Mesothelial cell of epicardium (in vitro differentiated cells): Measurements from ENCODE around the gene MEGF8. TPM values are rescaled to one million over a fixed set of nuclear protein-coding genes. Genes with fewer than 3 reads are reported as not detected.
A peak's percentile ranks its signal among the peaks of the same experiment; 100 is the strongest.

ENCODE experiments used
- DNase-seq, 2 experiments: peaks; one replicate each; pipeline ENCODE4 v3.0.0; 2021; ENCODE audit warnings: low spot score in 2 of 2; ENCODE audit not compliant: unreplicated experiment in 2 of 2
- H3K27ac Mint-ChIP-seq: 2 replicates; pipeline ENCODE4 v1.8.0; 2021; ENCODE audit warnings: mixed read lengths
- H3K27me3 Mint-ChIP-seq: 2 replicates; pipeline ENCODE4 v1.8.0; 2021; ENCODE audit warnings: low read depth, mixed read lengths
- H3K36me3 Mint-ChIP-seq: 2 replicates; pipeline ENCODE4 v1.8.0; 2021; ENCODE audit warnings: mixed read lengths
- H3K4me1 Mint-ChIP-seq: 2 replicates; pipeline ENCODE4 v1.8.0; 2021; ENCODE audit warnings: mixed read lengths
- H3K4me3 Mint-ChIP-seq: 2 replicates; pipeline ENCODE4 v1.8.0; 2021; ENCODE audit warnings: mild to moderate bottlenecking, moderate library complexity, mixed read lengths
- H3K9me3 Mint-ChIP-seq: 2 replicates; pipeline ENCODE4 v1.8.0; 2021; ENCODE audit warnings: mixed read lengths
- CTCF ChIP-seq: fragments of 200-600 bp; sonication (generic); IDR thresholded peaks from one replicate; pipeline ENCODE4 v1.5.0; 2021; ENCODE audit warnings: antibody characterized with exemption; ENCODE audit not compliant: unreplicated experiment
- total RNA-seq: library from RNA; stranded (reverse); gene quantifications from 3 replicates; pipeline ENCODE4 v1.2.1, GENCODE V29; 2021

The MEGF8 gene
- total RNA-seq, 1 donor from 2014 or later = 58.9 TPM

- Mint-ChIP-seq H3K27ac (no peak overlapping the region), H3K4me1 (peaks cover 24% of the 10 kb centered on the region), H3K36me3 (no peaks in the 10 kb centered on the region), H3K9me3 (no peaks in the 10 kb centered on the region), H3K4me3 (no peak overlapping the region), H3K27me3 (peaks cover 31% of the 10 kb centered on the region)
- no peak for DNase-seq
- no peak for TF ChIP-seq CTCF
Observed at GRCh38 chr19:42394751-42395150, 69.3 kb downstream of the MEGF8 start.

GRCh38 chr19:42396381-42397262 is 71.2 kb downstream of the MEGF8 start:
- H3K36me3 Mint-ChIP-seq = no peaks in the 10 kb centered on the region
- no peak for TF ChIP-seq CTCF
- peaks cover 14% of the 10 kb centered on the region for H3K27me3 Mint-ChIP-seq
- peak; percentile 96 to 100 for DNase-seq
- H3K4me1 Mint-ChIP-seq = peaks cover 27% of the 10 kb centered on the region
- H3K4me3 Mint-ChIP-seq = peak overlapping the region; percentile 90
- H3K9me3 Mint-ChIP-seq = no peaks in the 10 kb centered on the region
- H3K27ac Mint-ChIP-seq = peak overlapping the region; percentile 98

GRCh38 chr19:42397263-42398166 is 72.1 kb downstream of the MEGF8 start:
- Mint-ChIP-seq H3K9me3 (no peaks in the 10 kb centered on the region), H3K4me1 (peaks cover 33% of the 10 kb centered on the region), H3K27ac (peak overlapping the region; percentile 98), H3K36me3 (no peaks in the 10 kb centered on the region), H3K27me3 (peaks cover 6% of the 10 kb centered on the region), H3K4me3 (peak overlapping the region; percentile 90)
- DNase-seq = no peak
- no peak for TF ChIP-seq CTCF

DNA sequence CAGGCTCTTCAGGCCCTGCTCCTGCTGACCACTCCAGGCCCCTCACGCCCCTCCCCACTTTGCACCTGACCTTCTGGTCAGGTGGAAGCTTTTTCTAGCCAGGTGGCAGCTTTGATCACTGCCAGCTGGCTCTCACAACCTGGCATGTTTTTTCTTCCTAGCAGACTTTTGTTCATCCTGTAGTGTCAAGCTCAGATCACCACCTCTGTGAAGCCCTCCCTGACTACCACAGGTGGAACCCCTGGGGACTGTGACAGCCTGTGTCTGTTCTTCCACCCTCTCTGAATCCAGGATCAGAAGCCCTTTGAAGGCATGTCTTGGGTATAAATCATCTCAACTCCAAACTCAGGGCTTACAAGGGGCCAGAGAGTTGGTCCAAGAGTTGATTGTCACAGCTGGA is 75.0 kb downstream of the MEGF8 start:
- no peaks in the 10 kb centered on the region for H3K36me3 Mint-ChIP-seq
- peaks cover 35% of the 10 kb centered on the region for H3K4me1 Mint-ChIP-seq
- no peak overlapping the region for H3K27ac Mint-ChIP-seq
- no peaks in the 10 kb centered on the region for H3K9me3 Mint-ChIP-seq
- no peaks in the 10 kb centered on the region for H3K27me3 Mint-ChIP-seq
- no peak for DNase-seq
- peak overlapping the region; percentile 22 for H3K4me3 Mint-ChIP-seq
- no peak for TF ChIP-seq CTCF

DNA sequence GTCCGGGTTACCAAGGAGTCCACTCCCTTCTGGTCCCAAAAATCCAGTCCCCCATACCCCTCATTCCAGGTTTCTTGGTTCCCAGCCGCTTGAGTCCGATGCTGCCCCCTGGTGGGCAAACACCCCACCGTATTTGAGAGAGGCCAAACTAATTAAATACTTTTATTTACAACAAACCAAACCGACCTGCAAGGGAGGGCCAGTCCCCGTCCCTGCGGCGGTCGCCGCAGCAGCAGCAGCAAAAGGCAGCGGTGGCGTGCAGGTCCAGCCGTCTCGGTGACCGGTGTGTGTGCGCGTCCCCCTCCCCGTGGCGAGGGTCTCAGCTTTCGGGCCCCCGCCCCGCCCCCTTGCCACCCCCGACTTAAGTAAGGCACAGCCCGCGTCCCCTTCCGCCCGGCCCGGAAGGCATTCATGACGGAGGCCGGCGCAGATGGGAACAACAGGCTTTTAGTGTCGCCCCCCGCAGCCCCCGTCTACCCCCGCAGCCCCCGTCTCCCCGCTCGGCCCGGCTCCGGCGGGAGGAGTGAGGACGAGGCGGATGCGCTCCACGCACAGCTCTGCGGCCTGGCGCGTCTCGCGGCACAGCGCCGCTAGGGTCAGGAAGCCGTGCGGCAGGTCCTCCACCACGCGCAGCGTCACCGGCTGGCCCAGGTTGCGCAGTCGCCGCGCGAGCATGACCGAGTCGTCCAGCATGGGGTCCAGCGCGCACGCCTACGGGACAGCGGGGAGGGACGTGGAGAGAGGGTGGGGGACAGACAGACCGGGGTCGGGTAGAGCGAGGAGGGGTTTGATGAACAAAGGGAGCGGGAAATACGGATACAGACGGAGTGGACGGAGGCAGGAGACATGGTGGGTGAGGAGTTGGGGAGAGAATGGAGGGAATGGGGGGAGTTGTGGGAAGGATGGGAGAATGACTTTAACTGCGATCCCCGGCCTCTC is 76.2 kb downstream of the MEGF8 start:
- no peaks in the 10 kb centered on the region for H3K9me3 Mint-ChIP-seq
- H3K4me1 Mint-ChIP-seq = peaks cover 27% of the 10 kb centered on the region
- TF ChIP-seq CTCF = peak; percentile 98
- H3K4me3 Mint-ChIP-seq = peak overlapping the region; percentile 82
- DNase-seq = peak; percentile 64 to 93
- no peaks in the 10 kb centered on the region for H3K27me3 Mint-ChIP-seq
- peak overlapping the region; percentile 71 for H3K27ac Mint-ChIP-seq
- no peaks in the 10 kb centered on the region for H3K36me3 Mint-ChIP-seq
